IMR-90 (cell line): ENCODE measurements around the gene EBI3. TPM values are rescaled to one million over a fixed set of nuclear protein-coding genes. Genes with fewer than 3 reads are reported as not detected.

Experiments
- ATAC-seq: fragments of 200-7000 bp; cut with Tn5 transposase; 2 replicates; pipeline ENCODE4 v1.9.1; 2020; ENCODE audit warnings: low read depth, mild to moderate bottlenecking, moderate library complexity
- Bru-seq: library from RNA; stranded (reverse); fragments of 400-500 nt; gene quantifications from one replicate; lab custom pipeline; 2021; lab: Mats Ljungman, UMichigan
- BruChase-seq, 2 experiments: library from RNA; stranded (reverse); fragments of 400-500 nt; gene quantifications; one replicate each; lab custom pipeline; 2021; lab: Mats Ljungman, UMichigan
- BruUV-seq: library from RNA; stranded (reverse); fragments of 400-500 nt; replicated peaks from 2 replicates; lab custom pipeline; 2021; lab: Mats Ljungman, UMichigan
- CTCF ChIA-PET: fragments of 300-600 bp; formaldehyde crosslinking; extraction: SDS; loops from one replicate; lab custom pipeline; 2021; ENCODE audit warnings: antibody characterized with exemption; lab: Yijun Ruan, JAX
- POLR2A ChIA-PET: fragments of 300-600 bp; sonication (Branson Sonifier 250); formaldehyde crosslinking; loops from one replicate; lab custom pipeline; 2022; ENCODE audit warnings: antibody characterized with exemption; ENCODE audit not compliant: unreplicated experiment; lab: Charles Lee
- DNase-seq: peaks from one replicate; pipeline ENCODE4 v3.0.0; 2013
- H2AFZ ChIP-seq: replicated peaks from 2 replicates; pipeline ENCODE3; 2013; ENCODE audit warnings: low read length, mild to moderate bottlenecking; ENCODE audit not compliant: poor library complexity
- H2AK5ac ChIP-seq: 2 replicates; pipeline ENCODE4 v1.6.1; 2013; ENCODE audit warnings: low read depth, low read length, inconsistent platforms
- H2AK9ac ChIP-seq: replicated peaks from 2 replicates; pipeline ENCODE3; 2013; ENCODE audit warnings: mild to moderate bottlenecking, low read depth, low read length, moderate library complexity; ENCODE audit not compliant: poor library complexity
- H2BK120ac ChIP-seq: 2 replicates; pipeline ENCODE4 v1.6.1; 2013; ENCODE audit warnings: low read depth, low read length, inconsistent platforms
- H2BK15ac ChIP-seq: 3 replicates; pipeline ENCODE4 v1.6.1; 2013; ENCODE audit warnings: low read depth, low read length, inconsistent platforms
- H2BK20ac ChIP-seq: 2 replicates; pipeline ENCODE4 v1.6.1; 2013; ENCODE audit warnings: low read depth, mild to moderate bottlenecking, inconsistent platforms, low read length, moderate library complexity
- H2BK5ac ChIP-seq: 2 replicates; pipeline ENCODE4 v1.6.1; 2013; ENCODE audit warnings: mild to moderate bottlenecking, low read depth, low read length, inconsistent platforms; ENCODE audit not compliant: poor library complexity, severe bottlenecking
- H3K14ac ChIP-seq: replicated peaks from 2 replicates; pipeline ENCODE4 v1.6.1; 2013; ENCODE audit warnings: low read depth, low read length, inconsistent platforms
- H3K18ac ChIP-seq: 2 replicates; pipeline ENCODE4 v1.6.1; 2013; ENCODE audit warnings: low read depth, low read length, control low read depth
- H3K23ac ChIP-seq: 2 replicates; pipeline ENCODE4 v1.6.1; 2013; ENCODE audit warnings: low read depth, low read length, inconsistent platforms
- H3K27ac ChIP-seq: 2 replicates; pipeline ENCODE4 v1.5.1; 2013; ENCODE audit warnings: mild to moderate bottlenecking, control low read depth, low read length; ENCODE audit not compliant: insufficient read depth
- H3K27me3 ChIP-seq: 2 replicates; pipeline ENCODE4 v1.6.1; 2013; ENCODE audit warnings: low read length; ENCODE audit not compliant: control insufficient read depth, insufficient read depth
- H3K36me3 ChIP-seq: 2 replicates; pipeline ENCODE4 v1.6.1; 2013; ENCODE audit warnings: low read length, mixed read lengths; ENCODE audit not compliant: control insufficient read depth, insufficient read depth
- H3K4ac ChIP-seq: 2 replicates; pipeline ENCODE4 v1.6.1; 2013; ENCODE audit warnings: low read depth, low read length, inconsistent platforms
- H3K4me1 ChIP-seq: 2 replicates; pipeline ENCODE4 v1.6.1; 2013; ENCODE audit warnings: low read length, mixed read lengths; ENCODE audit not compliant: control insufficient read depth, insufficient read depth
- H3K4me2 ChIP-seq: 2 replicates; pipeline ENCODE4 v1.6.1; 2013; ENCODE audit warnings: low read depth, mild to moderate bottlenecking, control low read depth, low read length, moderate library complexity
- H3K4me3 ChIP-seq: 2 replicates; pipeline ENCODE4 v1.5.1; 2013; ENCODE audit warnings: low read depth, mild to moderate bottlenecking, control low read depth, low read length, moderate library complexity; ENCODE audit not compliant: insufficient read depth
- H3K56ac ChIP-seq: 2 replicates; pipeline ENCODE4 v1.6.1; 2013; ENCODE audit warnings: low read length, inconsistent platforms; ENCODE audit not compliant: insufficient read depth; ENCODE audit errors: extremely low read depth
- H3K79me1 ChIP-seq, 2 experiments: 2 replicates each; pipeline ENCODE4 v1.6.1; 2013; ENCODE audit warnings: low read length in 2 of 2, inconsistent platforms in 1 of 2, low read depth in 1 of 2
- H3K9ac ChIP-seq: 2 replicates; pipeline ENCODE4 v1.6.1; 2013; ENCODE audit warnings: low read depth, low read length, control low read depth
- H3K9me1 ChIP-seq: 2 replicates; pipeline ENCODE4 v1.6.1; 2013; ENCODE audit warnings: low read length, inconsistent platforms; ENCODE audit not compliant: insufficient read depth
- H3K9me3 ChIP-seq: 2 replicates; pipeline ENCODE4 v1.6.1; 2013; ENCODE audit warnings: low read length; ENCODE audit not compliant: control insufficient read depth, insufficient read depth
- H4K20me1 ChIP-seq: 2 replicates; pipeline ENCODE4 v1.6.1; 2013; ENCODE audit warnings: low read length, inconsistent platforms; ENCODE audit not compliant: insufficient read depth
- H4K5ac ChIP-seq: 2 replicates; pipeline ENCODE4 v1.6.1; 2013; ENCODE audit warnings: mild to moderate bottlenecking, low read depth, low read length, control low read depth
- H4K8ac ChIP-seq, 2 experiments: 2 replicates each; pipeline ENCODE4 v1.6.1; 2013; ENCODE audit warnings: low read depth in 2 of 2, low read length in 2 of 2, control low read depth in 1 of 2, inconsistent platforms in 1 of 2
- H4K91ac ChIP-seq: 2 replicates; pipeline ENCODE4 v1.6.1; 2013; ENCODE audit warnings: low read depth, low read length, inconsistent platforms; ENCODE audit not compliant: insufficient read depth
- FOS ChIP-seq: fragments of 150-350 bp; IDR thresholded peaks from 2 replicates; pipeline ENCODE4 v1.6.1; 2016; ENCODE audit warnings: low read depth, low read length
- MAZ ChIP-seq: IDR thresholded peaks from 2 replicates; pipeline ENCODE4 v1.6.1; 2012; ENCODE audit warnings: low read depth, mild to moderate bottlenecking, low read length, improper control_type of control experiment, moderate library complexity, borderline replicate concordance
- WGBS, 2 experiments: methylation state at CpG; one replicate each; pipeline versions ENCODE4 v1.1.5 to v1.1.7; 2013; ENCODE audit warnings: missing lambda C conversion rate in 2 of 2; ENCODE audit not compliant: insufficient read length in 1 of 2; ENCODE audit errors: extremely low coverage in 2 of 2; 5-methylcytosine and 5-hydroxymethylcytosine counted together
- dilution Hi-C: fragments of 300-500 bp; cut with HindIII; formaldehyde crosslinking; loops from one replicate; pipeline ENCODE4 v1.14.3; 2018; ENCODE audit warnings: low sequenced_read_pairs; ENCODE audit not compliant: unreplicated experiment
- in situ Hi-C: fragments of 300-500 bp; cut with MboI; formaldehyde crosslinking; loops from 3 replicates; pipeline ENCODE4 v1.14.3; 2019; ENCODE audit warnings: low sequenced_read_pairs, inconsistent platforms, mixed read lengths
- intact Hi-C: fragments of 100-400 bp; cut with micrococcal nuclease; formaldehyde crosslinking; loops from 2 replicates; pipeline ENCODE4 v1.10.0; 2022
- long read RNA-seq: library from polyadenylated mRNA; unstranded; transcript quantifications from one replicate; pipeline ENCODE4 v2.0.0, GENCODE V29; 2021; ENCODE audit not compliant: unreplicated experiment
- polyA plus RNA-seq, 3 experiments: library from polyadenylated mRNA; depleted of rRNA; stranded (reverse); fragments of >200 nt; gene quantifications; 2 replicates each; pipeline ENCODE4 v1.2.3, GENCODE V29; 2012; ENCODE audit warnings: low replicate concordance in 1 of 3
- total RNA-seq: library from RNA; depleted of rRNA; stranded (reverse); fragments of >200 nt; gene quantifications from 2 replicates; pipeline ENCODE4 v1.2.3, GENCODE V29; 2012; rRNA removed

Gene EBI3
- 0.28 and 0.36 TPM in 2 replicates for total RNA-seq
- 2.7 and 3.0 TPM in 2 replicates for polyA plus RNA-seq (2012; rRNA removed)
- polyA plus RNA-seq (2012; cell fraction: cytosol; rRNA removed) = 2.8 and 6.8 TPM in 2 replicates
- 2.5 and 2.7 TPM in 2 replicates for polyA plus RNA-seq (2012; cell fraction: nucleus; rRNA removed; ENCODE audit: low replicate concordance)
- percentile 16 among the genes with signal in this experiment for Bru-seq, nascent RNA
- BruChase-seq, experiment 1, labeled RNA remaining after a 6-hour chase = percentile 17 among the genes with signal in this experiment
- BruChase-seq, experiment 2, labeled RNA remaining after a 2-hour chase = not detected
- long read RNA-seq = 0 reads

- Histone ChIP-seq H3K79me1 (no peaks in the 10 kb centered on the region), H3K23ac (peak within 1 kb of the TSS; percentile 42; the same call in 1 of the 2 replicates), H4K20me1 (no peaks in the 10 kb centered on the region), H3K4me3 (no peak within 1 kb of the TSS), H3K27ac (no peak within 1 kb of the TSS), H2BK20ac (no peak within 1 kb of the TSS), H3K4me1 (peaks cover 8% of the 10 kb centered on the region; the same call in 1 of the 2 replicates), H3K9me3 (no peaks in the 10 kb centered on the region), H2BK120ac (peak within 1 kb of the TSS; percentile 46; the same call in 1 of the 2 replicates), H4K8ac (peak within 1 kb of the TSS in 1 of 2 experiments; percentile 46; a peak in 3 of 4 replicates), H2AK9ac (peak within 1 kb of the TSS; percentile 31), H4K5ac (peak within 1 kb of the TSS; percentile 57; the same call in 1 of the 2 replicates), H2AFZ (peak within 1 kb of the TSS; percentile 85), H4K91ac (no peak within 1 kb of the TSS; the same call in 1 of the 2 replicates), H3K27me3 (peaks cover 6% of the 10 kb centered on the region), H3K14ac (0 out of 2 replicates have a peak within 1 kb of the TSS, but pooled peaks have one; percentile 10), H3K36me3 (no peaks in the 10 kb centered on the region), H2AK5ac (peak within 1 kb of the TSS; percentile 90; the same call in 1 of the 2 replicates), H2BK15ac (no peak within 1 kb of the TSS), H3K9ac (no peak within 1 kb of the TSS; the same call in 1 of the 2 replicates), H3K56ac (no peak within 1 kb of the TSS), H2BK5ac (no peak within 1 kb of the TSS), H3K9me1 (no peaks in the 10 kb centered on the region; the same call in 1 of the 2 replicates), H3K4me2 (peak within 1 kb of the TSS; percentile 35; the same call in 1 of the 2 replicates), H3K4ac (no peak within 1 kb of the TSS), H3K18ac (peak within 1 kb of the TSS; percentile 9; the same call in 1 of the 2 replicates)
- intact Hi-C loops = no loop called here
- no TSS peak for BruUV-seq
- TF ChIP-seq MAZ (peak; percentile 60; the same call in 1 of the 2 replicates), FOS (no peak)
- WGBS, 2 experiments = no CpG with 5 or more reads among the region's 19 CpGs
- peak; percentile 74 for ATAC-seq
- CTCF ChIA-PET = no interaction called here
- peak; percentile 65 for DNase-seq
- POLR2A ChIA-PET = no interaction called here
- in situ Hi-C loops = no loop called here
- dilution Hi-C loops = no loop called here
Observed at GRCh38 chr19:4229179-4229931, at the start of gene EBI3. EBI3 (plus strand) TSS chr19:4229523; CDS start chr19:4229551, 28 bp downstream.
